A204.1 (cell line): Measurements from ENCODE around the gene DAG1.

Experiments
- FAIRE-seq: peaks from 2 replicates; lab custom pipeline; 2012; peaks lifted over from hg19 to GRCh38; lab: Jason Lieb, UNC

DAG1 gene

GRCh38 chr3:49469936-49470713 is at the start of gene DAG1:
TSS of gene DAG1 (plus strand) at chr3:49470267. CDS start at chr3:49510535, 40,268 bp downstream.
- peak; percentile 21 for FAIRE-seq

DNA sequence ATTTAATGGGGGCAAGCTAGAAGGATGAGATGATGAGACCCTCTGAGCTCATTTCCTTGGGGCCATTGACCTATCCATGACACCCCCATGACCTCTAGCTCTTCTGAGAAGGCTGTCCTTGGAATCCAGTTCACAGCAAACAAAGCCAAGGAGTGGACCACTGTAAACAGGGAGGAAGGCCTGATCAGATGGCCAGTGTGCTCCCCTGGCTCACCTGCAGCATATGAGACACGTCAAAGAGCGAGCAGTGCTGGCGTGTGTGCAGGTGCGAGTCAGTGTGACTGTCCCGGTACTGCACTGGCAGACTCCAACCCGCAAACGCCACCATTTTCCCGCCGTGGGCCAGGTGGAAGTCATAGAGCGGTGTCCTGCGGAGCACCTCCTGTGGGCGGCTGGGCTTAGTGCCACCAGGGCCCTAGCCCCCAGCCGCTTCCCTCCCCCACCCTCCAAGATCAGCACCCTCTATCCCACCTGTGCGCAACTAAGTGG is 48.1 kb upstream of the DAG1 start:
- FAIRE-seq: no peak

GRCh38 chr3:49422379-49423248 is 47.5 kb upstream of the DAG1 start, which contains the start of gene AMT:
TSS of gene AMT (minus strand) at chr3:49422473. CDS start at chr3:49422450, 23 bp downstream.
- no peak for FAIRE-seq

DNA sequence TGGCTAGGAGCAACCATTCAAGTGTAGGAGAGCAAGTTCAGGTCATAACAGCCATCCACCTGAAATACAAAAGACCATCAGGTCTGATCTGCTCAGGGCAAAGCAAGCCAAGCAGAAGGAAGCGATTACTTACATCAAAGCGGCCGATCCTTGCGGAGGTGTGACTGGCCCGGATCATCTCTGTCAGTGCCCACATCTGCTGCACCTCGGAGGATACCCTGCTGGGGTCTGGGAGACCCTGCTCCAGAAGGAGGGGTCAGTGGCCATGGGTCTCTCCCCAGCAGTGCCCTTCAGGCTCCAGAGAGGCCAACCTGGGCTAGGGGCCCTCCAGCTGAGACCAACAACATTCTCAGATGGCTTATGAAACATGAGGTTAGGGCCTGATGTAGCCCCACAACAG is 45.3 kb upstream of the DAG1 start:
- no peak for FAIRE-seq

- FAIRE-seq: no peak
Measured at GRCh38 chr3:49427586-49427985, 42.5 kb upstream of the DAG1 start.

GRCh38 chr3:49428752-49429080 is 41.4 kb upstream of the DAG1 start:
- FAIRE-seq: no peak

DNA sequence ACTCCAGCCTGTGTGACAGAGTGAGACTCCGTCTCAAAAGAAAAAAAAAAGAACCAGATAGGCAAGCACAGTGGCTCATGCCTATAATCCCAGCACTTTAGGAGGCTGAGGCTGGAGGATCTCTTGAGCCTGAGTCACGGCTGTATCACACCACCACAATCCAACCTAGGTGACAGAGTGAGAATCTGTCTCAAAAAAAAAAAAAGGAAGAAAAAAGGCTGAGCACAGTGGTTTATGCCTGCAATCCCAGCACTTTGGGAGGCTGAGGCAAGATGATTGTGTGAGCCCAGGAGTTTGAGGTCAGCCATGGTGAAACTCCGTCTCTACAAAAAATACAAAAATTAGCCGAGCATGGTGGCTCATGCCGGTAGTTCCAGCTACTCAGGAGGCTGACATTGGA is 35.3 kb upstream of the DAG1 start:
- no peak for FAIRE-seq

DNA sequence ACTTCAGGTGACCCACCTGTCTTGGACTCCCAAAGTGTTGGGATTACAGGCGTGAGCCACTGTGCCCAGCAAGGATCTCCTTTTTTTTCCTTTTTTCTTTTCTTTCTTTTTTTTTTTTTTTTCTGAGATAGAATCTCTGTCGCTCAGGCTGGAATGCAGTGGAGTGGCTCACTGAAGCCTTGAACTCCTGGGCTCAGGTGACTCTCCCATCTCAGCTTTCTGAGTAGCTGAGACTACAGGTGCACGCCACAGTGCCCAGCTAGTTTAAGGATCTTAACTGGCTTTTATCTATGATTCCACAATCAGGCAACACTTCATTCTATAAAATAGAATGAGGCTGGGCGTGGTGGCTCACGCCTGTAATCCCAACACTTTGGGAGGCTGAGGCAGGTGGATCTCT is 24.7 kb upstream of the DAG1 start:
- no peak for FAIRE-seq

DNA sequence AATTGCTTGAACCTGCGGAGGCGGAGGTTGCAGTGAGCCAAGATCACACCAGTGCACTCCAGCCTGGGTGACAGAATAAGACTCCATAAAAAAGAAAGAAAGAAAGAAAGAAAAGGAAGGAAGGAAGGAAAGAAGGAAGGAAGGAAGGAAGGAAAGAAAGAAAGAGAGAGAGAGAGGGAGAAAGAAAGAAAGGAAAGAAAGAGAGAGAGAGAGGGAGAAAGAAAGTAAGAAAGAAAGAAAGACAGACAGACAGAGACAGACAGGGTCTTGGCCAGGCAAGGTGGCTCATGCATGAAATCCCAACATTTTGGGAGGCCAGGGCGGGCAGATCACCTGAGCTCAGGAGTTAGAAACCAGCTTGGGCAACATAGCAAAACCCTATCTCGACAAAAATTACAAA is 16.4 kb upstream of the DAG1 start:
- FAIRE-seq: no peak

- no peak for FAIRE-seq
Measured at GRCh38 chr3:49454458-49454857, 15.6 kb upstream of the DAG1 start.

DNA sequence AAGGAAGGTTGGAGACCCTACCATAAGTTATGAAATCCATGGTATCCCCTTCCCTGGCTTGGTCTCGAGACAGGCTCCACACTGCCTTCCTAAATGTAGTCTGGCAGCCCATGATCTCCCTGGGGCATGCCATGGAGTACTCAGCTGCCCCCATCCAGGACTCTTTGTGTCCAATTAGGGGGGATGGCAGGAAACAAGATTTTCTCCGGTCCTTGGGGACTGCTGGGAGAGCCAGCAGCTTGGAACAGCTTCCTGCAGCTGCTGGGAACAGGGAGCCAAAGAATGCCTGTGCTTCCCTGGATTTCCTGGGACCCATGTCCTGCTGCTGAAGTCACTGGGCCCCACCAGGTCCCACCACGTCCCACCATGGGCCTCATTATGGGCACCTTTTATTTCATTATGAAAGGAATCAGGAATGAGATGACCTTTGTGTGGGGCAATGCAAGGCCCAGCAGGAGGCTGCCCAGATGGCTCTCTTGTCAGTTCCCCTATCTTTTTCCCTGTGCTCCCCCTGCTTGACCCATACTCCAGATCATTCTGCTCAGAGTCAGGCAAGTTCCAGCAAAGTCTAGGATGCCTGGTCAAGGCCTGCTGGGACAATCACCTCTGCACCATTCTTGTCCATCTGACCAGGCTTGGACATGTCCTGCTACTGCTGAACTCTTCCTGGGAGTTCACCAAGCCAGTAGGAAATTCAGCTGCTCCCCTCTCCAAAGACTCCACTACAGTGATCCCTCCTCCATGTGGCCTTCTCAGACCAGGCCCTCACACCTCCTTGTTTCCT is 15.0 kb upstream of the DAG1 start:
- no peak for FAIRE-seq

- no peak for FAIRE-seq
Measured at GRCh38 chr3:49456466-49456865, 13.6 kb upstream of the DAG1 start.

DNA sequence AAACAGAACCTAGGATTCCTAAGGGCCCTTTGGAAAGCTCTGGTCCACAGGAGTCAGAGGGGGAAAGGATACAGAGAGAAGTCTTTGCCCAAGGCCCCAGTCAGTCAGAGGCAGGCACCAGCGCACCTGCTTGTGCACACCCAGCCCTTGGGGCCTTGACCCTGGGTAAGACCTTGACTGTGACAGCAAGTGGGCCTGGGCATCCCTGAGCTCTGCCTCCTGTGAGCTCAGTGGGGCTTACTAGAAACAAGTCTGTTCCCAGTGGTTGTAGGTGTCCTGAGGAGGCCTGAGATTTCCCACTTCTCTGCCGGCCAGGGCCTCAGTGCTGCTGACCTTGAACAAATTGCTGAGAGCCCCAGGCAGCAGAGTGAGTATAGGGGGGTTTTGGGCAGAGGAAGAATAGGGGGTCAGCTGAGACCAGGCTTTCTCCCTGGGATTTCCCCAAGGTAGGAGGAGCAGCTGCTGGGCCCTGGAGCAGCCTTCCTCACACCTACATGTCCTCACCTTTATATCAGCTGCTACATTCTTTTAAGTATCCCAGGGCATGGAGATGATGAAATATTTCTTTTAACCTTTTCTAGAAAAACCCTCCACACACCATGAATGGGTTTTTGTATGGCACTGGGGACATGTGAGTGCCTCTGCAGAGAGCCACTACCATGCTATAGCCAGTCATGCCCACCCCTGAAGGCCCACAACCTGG is 9.7 kb upstream of the DAG1 start:
- FAIRE-seq: no peak

DNA sequence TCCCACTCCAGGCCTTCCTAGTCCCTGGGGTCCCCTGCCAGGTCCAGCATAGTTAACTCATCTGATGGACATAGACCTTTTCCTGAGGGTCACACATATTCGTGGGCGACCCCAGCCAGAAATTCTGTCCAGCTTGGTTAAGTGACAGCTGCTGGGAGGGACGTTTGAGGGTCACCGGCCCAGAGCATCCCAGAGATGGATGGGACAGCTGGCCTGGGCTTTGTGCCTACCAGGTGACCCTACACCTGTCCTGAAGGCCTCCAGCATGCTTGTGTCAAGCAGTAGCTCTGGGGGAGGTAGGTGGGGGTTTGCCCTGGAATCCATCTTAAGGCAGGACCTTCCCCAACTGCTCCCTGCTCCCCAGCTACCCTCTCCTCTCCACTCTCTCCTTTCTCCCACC is 9.1 kb upstream of the DAG1 start:
- no peak for FAIRE-seq

DNA sequence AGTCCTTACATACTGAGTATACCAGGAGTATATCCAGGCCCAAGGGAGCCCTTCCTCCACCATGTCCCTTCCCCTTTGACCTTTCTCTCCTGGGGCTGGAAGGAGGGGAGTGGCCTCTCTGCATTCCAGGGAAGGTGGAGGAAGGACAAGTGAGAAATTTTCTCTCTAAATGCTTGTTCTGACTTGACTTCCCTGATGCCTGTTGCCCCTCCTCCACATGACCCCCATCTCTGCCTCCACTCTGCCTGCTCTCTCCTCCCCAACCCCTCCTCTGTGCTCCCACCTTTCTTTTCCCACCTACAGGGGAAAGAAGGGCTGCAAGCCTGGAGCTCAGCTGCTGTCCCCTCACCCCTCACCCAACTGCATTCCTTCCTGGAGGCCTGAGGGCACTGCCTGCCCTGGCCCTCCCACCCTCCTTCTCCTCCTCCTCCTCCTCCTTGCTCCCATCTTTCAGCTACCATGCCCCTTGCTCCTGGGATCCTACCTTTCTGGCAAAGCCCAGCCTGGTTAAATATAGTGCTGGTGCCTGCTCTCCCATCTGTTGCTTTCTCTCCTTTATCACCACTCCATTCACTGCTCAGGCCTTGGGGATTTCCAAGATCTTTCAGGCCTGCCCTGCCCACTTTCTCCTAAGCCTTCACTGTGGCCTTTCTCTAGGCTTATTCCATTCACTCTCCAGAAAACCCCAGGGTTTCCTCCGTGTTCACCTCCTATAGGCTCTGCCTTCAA is 8.5 kb upstream of the DAG1 start:
- FAIRE-seq: no peak

DNA sequence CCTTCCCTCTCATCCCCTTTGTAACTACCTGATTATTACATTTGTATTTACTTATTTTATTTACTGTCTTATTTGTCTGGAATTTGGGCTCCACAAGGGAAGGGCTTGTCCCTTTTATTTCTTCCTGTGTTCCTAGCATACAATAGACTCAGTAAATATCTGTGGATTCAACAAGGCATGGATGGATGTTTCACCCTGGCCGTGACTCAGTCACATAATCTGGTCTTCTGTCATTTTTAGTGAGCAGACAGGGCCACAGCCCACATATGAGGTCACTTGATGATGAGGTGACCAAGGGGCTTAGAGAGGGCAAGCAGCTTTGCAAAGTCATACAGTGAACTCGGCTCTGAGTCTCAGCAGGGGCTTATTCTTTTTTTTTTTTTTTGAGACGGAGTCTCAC is 7.8 kb upstream of the DAG1 start:
- no peak for FAIRE-seq

- FAIRE-seq: no peak
Measured at GRCh38 chr3:49465270-49466034, 4.6 kb upstream of the DAG1 start.

- FAIRE-seq: no peak
Measured at GRCh38 chr3:49466085-49466484, 4.0 kb upstream of the DAG1 start.

DNA sequence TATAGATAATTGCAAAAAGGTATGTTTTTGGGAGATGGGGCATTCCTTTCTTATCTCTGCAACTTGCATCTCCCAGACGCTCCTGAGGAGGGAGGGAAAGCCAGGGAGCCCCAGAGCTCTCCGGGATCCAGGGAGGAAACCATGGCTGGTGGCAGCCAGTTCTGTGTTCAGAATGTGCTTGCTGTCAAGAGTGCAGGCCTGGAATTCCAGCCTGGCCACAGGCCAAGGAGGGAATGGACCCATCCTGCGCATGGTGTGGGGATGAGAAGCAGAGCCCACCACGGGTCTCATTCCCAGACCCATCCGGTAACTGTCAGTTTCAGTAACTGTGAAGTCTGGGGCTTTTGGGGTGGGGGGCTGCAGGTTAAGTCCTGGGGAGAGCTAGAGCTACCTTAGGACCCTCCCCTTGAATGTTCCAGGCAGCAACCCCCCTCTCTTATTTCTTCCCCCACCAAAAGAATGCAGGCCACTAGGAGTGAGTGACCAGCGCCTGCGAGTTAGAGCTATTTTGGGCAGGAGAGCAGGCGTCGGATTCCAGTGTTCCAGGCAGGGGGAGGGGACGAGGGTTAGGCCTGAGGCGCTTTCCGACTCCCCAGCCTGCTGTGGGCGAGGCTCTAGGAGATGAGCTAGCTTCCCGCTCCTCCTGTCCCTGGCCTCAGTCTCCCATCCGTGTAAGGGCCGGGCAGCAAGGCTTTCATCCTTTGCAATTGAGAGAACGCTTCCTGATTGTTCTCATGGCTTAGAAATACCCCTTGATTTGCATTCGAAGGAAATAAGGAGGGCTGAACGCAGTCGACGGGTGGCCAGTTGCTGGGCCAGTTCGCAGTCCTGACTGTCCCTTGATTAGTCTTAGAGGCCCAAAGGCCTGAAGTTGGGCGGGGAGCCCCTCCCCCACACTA is 781 bp upstream of the DAG1 start:
- FAIRE-seq: no peak
